Measurements from ENCODE around the gene OR51F2.

Gene OR51F2

GRCh38 chr11:4862447-4863236, 41.5 kb downstream of the OR51F2 start:
- Histone ChIP-seq H3K4me3 (no peak overlapping the region), H3K9me3 (ENCODE audit: low read depth, low read length) (no peaks in the 10 kb centered on the region), H3K36me3 (ENCODE audit: insufficient read depth, low read length) (no peaks in the 10 kb centered on the region), H3K9ac (ENCODE audit: insufficient read length) (no peak overlapping the region), H3K27ac (no peak overlapping the region)
- DNase-seq (ENCODE audit: low read depth, low spot score): no peak
- TF ChIP-seq FOXP2 (optimal IDR thresholded peaks at IDR 0.05; ENCODE audit: control extremely low read depth, extremely low read length, insufficient read depth) (no peak), EZH2 (IDR thresholded peaks at IDR 0.05) (no peak)

- TF ChIP-seq POLR2AphosphoS5 (IDR thresholded peaks at IDR 0.05; ENCODE audit: borderline replicate concordance, low read depth, low read length) (no peak), EZH2 (IDR thresholded peaks at IDR 0.05) (no peak), FOXP2 (optimal IDR thresholded peaks at IDR 0.05; ENCODE audit: control extremely low read depth, extremely low read length, insufficient read depth) (no peak)
- Histone ChIP-seq H3K9ac (ENCODE audit: insufficient read length) (no peak overlapping the region), H3K9me3 (ENCODE audit: low read depth, low read length) (no peaks in the 10 kb centered on the region), H3K4me3 (no peak overlapping the region), H3K36me3 (ENCODE audit: insufficient read depth, low read length) (no peaks in the 10 kb centered on the region), H3K27ac (no peak overlapping the region)
- no peak for DNase-seq (ENCODE audit: low read depth, low spot score)
Measured at GRCh38 chr11:4863876-4864275, 42.8 kb downstream of the OR51F2 start.

GRCh38 chr11:4865855-4866254, 44.7 kb downstream of the OR51F2 start:
- no peaks in the 10 kb centered on the region for H3K36me3 ChIP-seq (ENCODE audit: insufficient read depth, low read length)
- H3K9ac ChIP-seq (ENCODE audit: insufficient read length): no peak overlapping the region
- no peak overlapping the region for H3K27ac ChIP-seq
- no peak for DNase-seq (ENCODE audit: low read depth, low spot score)
- no peak for TF ChIP-seq FOXP2 (optimal IDR thresholded peaks at IDR 0.05; ENCODE audit: control extremely low read depth, extremely low read length, insufficient read depth)
- H3K9me3 ChIP-seq (ENCODE audit: low read depth, low read length): no peaks in the 10 kb centered on the region
- H3K4me3 ChIP-seq: no peak overlapping the region

Data from SK-N-MC (cell line).